IMR-90 (cell line): ENCODE measurements around the gene ZNF385C. TPM values are rescaled to one million over a fixed set of nuclear protein-coding genes. Genes with fewer than 3 reads are reported as not detected.

Source experiments
- ATAC-seq: fragments of 200-7000 bp; cut with Tn5 transposase; 2 replicates; pipeline ENCODE4 v1.9.1; 2020; ENCODE audit warnings: low read depth, mild to moderate bottlenecking, moderate library complexity
- BruUV-seq: library from RNA; stranded (reverse); fragments of 400-500 nt; replicated peaks from 2 replicates; lab custom pipeline; 2021; lab: Mats Ljungman, UMichigan
- CTCF ChIA-PET: fragments of 300-600 bp; formaldehyde crosslinking; extraction: SDS; loops from one replicate; lab custom pipeline; 2021; ENCODE audit warnings: antibody characterized with exemption; lab: Yijun Ruan, JAX
- POLR2A ChIA-PET: fragments of 300-600 bp; sonication (Branson Sonifier 250); formaldehyde crosslinking; loops from one replicate; lab custom pipeline; 2022; ENCODE audit warnings: antibody characterized with exemption; ENCODE audit not compliant: unreplicated experiment; lab: Charles Lee
- DNase-seq: peaks from one replicate; pipeline ENCODE4 v3.0.0; 2013
- H2AFZ ChIP-seq: replicated peaks from 2 replicates; pipeline ENCODE3; 2013; ENCODE audit warnings: low read length, mild to moderate bottlenecking; ENCODE audit not compliant: poor library complexity
- H2AK5ac ChIP-seq: 2 replicates; pipeline ENCODE4 v1.6.1; 2013; ENCODE audit warnings: low read depth, low read length, inconsistent platforms
- H2AK9ac ChIP-seq: replicated peaks from 2 replicates; pipeline ENCODE3; 2013; ENCODE audit warnings: mild to moderate bottlenecking, low read depth, low read length, moderate library complexity; ENCODE audit not compliant: poor library complexity
- H2BK120ac ChIP-seq: 2 replicates; pipeline ENCODE4 v1.6.1; 2013; ENCODE audit warnings: low read depth, low read length, inconsistent platforms
- H2BK15ac ChIP-seq: 3 replicates; pipeline ENCODE4 v1.6.1; 2013; ENCODE audit warnings: low read depth, low read length, inconsistent platforms
- H2BK20ac ChIP-seq: 2 replicates; pipeline ENCODE4 v1.6.1; 2013; ENCODE audit warnings: low read depth, mild to moderate bottlenecking, inconsistent platforms, low read length, moderate library complexity
- H2BK5ac ChIP-seq: 2 replicates; pipeline ENCODE4 v1.6.1; 2013; ENCODE audit warnings: mild to moderate bottlenecking, low read depth, low read length, inconsistent platforms; ENCODE audit not compliant: poor library complexity, severe bottlenecking
- H3K14ac ChIP-seq: replicated peaks from 2 replicates; pipeline ENCODE4 v1.6.1; 2013; ENCODE audit warnings: low read depth, low read length, inconsistent platforms
- H3K18ac ChIP-seq: 2 replicates; pipeline ENCODE4 v1.6.1; 2013; ENCODE audit warnings: low read depth, low read length, control low read depth
- H3K23ac ChIP-seq: 2 replicates; pipeline ENCODE4 v1.6.1; 2013; ENCODE audit warnings: low read depth, low read length, inconsistent platforms
- H3K27ac ChIP-seq: 2 replicates; pipeline ENCODE4 v1.5.1; 2013; ENCODE audit warnings: mild to moderate bottlenecking, control low read depth, low read length; ENCODE audit not compliant: insufficient read depth
- H3K27me3 ChIP-seq: 2 replicates; pipeline ENCODE4 v1.6.1; 2013; ENCODE audit warnings: low read length; ENCODE audit not compliant: control insufficient read depth, insufficient read depth
- H3K36me3 ChIP-seq: 2 replicates; pipeline ENCODE4 v1.6.1; 2013; ENCODE audit warnings: low read length, mixed read lengths; ENCODE audit not compliant: control insufficient read depth, insufficient read depth
- H3K4ac ChIP-seq: 2 replicates; pipeline ENCODE4 v1.6.1; 2013; ENCODE audit warnings: low read depth, low read length, inconsistent platforms
- H3K4me1 ChIP-seq: 2 replicates; pipeline ENCODE4 v1.6.1; 2013; ENCODE audit warnings: low read length, mixed read lengths; ENCODE audit not compliant: control insufficient read depth, insufficient read depth
- H3K4me2 ChIP-seq: 2 replicates; pipeline ENCODE4 v1.6.1; 2013; ENCODE audit warnings: low read depth, mild to moderate bottlenecking, control low read depth, low read length, moderate library complexity
- H3K4me3 ChIP-seq: 2 replicates; pipeline ENCODE4 v1.5.1; 2013; ENCODE audit warnings: low read depth, mild to moderate bottlenecking, control low read depth, low read length, moderate library complexity; ENCODE audit not compliant: insufficient read depth
- H3K56ac ChIP-seq: 2 replicates; pipeline ENCODE4 v1.6.1; 2013; ENCODE audit warnings: low read length, inconsistent platforms; ENCODE audit not compliant: insufficient read depth; ENCODE audit errors: extremely low read depth
- H3K79me1 ChIP-seq, 2 experiments: 2 replicates each; pipeline ENCODE4 v1.6.1; 2013; ENCODE audit warnings: low read length in 2 of 2, inconsistent platforms in 1 of 2, low read depth in 1 of 2
- H3K9ac ChIP-seq: 2 replicates; pipeline ENCODE4 v1.6.1; 2013; ENCODE audit warnings: low read depth, low read length, control low read depth
- H3K9me1 ChIP-seq: 2 replicates; pipeline ENCODE4 v1.6.1; 2013; ENCODE audit warnings: low read length, inconsistent platforms; ENCODE audit not compliant: insufficient read depth
- H3K9me3 ChIP-seq: 2 replicates; pipeline ENCODE4 v1.6.1; 2013; ENCODE audit warnings: low read length; ENCODE audit not compliant: control insufficient read depth, insufficient read depth
- H4K20me1 ChIP-seq: 2 replicates; pipeline ENCODE4 v1.6.1; 2013; ENCODE audit warnings: low read length, inconsistent platforms; ENCODE audit not compliant: insufficient read depth
- H4K5ac ChIP-seq: 2 replicates; pipeline ENCODE4 v1.6.1; 2013; ENCODE audit warnings: mild to moderate bottlenecking, low read depth, low read length, control low read depth
- H4K8ac ChIP-seq, 2 experiments: 2 replicates each; pipeline ENCODE4 v1.6.1; 2013; ENCODE audit warnings: low read depth in 2 of 2, low read length in 2 of 2, control low read depth in 1 of 2, inconsistent platforms in 1 of 2
- H4K91ac ChIP-seq: 2 replicates; pipeline ENCODE4 v1.6.1; 2013; ENCODE audit warnings: low read depth, low read length, inconsistent platforms; ENCODE audit not compliant: insufficient read depth
- CHD1 ChIP-seq: IDR thresholded peaks from 2 replicates; pipeline ENCODE4 v1.6.1; 2012; ENCODE audit warnings: low read depth, low read length, improper control_type of control experiment
- CTCF ChIP-seq: conservative IDR thresholded peaks from 2 replicates; pipeline ENCODE4 v1.5.1; 2012; ENCODE audit warnings: mild to moderate bottlenecking, low read depth, low read length, improper control_type of control experiment
- MXI1 ChIP-seq: IDR thresholded peaks from 2 replicates; pipeline ENCODE4 v1.6.1; 2012; ENCODE audit warnings: low read depth, mild to moderate bottlenecking, low read length, moderate library complexity, borderline replicate concordance
- SMC3 ChIP-seq: fragments of 150-350 bp; IDR thresholded peaks from 2 replicates; pipeline ENCODE4 v1.6.1; 2016; ENCODE audit warnings: low read depth, mild to moderate bottlenecking, antibody characterized with exemption, low read length, moderate library complexity
- WGBS, 2 experiments: methylation state at CpG; one replicate each; pipeline versions ENCODE4 v1.1.5 to v1.1.7; 2013; ENCODE audit warnings: missing lambda C conversion rate in 2 of 2; ENCODE audit not compliant: insufficient read length in 1 of 2; ENCODE audit errors: extremely low coverage in 2 of 2; 5-methylcytosine and 5-hydroxymethylcytosine counted together
- dilution Hi-C: fragments of 300-500 bp; cut with HindIII; formaldehyde crosslinking; loops from one replicate; pipeline ENCODE4 v1.14.3; 2018; ENCODE audit warnings: low sequenced_read_pairs; ENCODE audit not compliant: unreplicated experiment
- in situ Hi-C: fragments of 300-500 bp; cut with MboI; formaldehyde crosslinking; loops from 3 replicates; pipeline ENCODE4 v1.14.3; 2019; ENCODE audit warnings: low sequenced_read_pairs, inconsistent platforms, mixed read lengths
- intact Hi-C: fragments of 100-400 bp; cut with micrococcal nuclease; formaldehyde crosslinking; loops from 2 replicates; pipeline ENCODE4 v1.10.0; 2022
- polyA plus RNA-seq, 3 experiments: library from polyadenylated mRNA; depleted of rRNA; stranded (reverse); fragments of >200 nt; gene quantifications; 2 replicates each; pipeline ENCODE4 v1.2.3, GENCODE V29; 2012; ENCODE audit warnings: low replicate concordance in 1 of 3
- total RNA-seq: library from RNA; depleted of rRNA; stranded (reverse); fragments of >200 nt; gene quantifications from 2 replicates; pipeline ENCODE4 v1.2.3, GENCODE V29; 2012
- TF ChIP-seq, protein P1 (sequence below): fragments of 150-350 bp; IDR thresholded peaks from 2 replicates; pipeline ENCODE4 v1.6.1; 2017; ENCODE audit warnings: mild to moderate bottlenecking, antibody characterized with exemption, low read length, low read depth

ZNF385C gene
- total and polyA plus RNA-seq, 2 of the 4 experiments (the other 2 are of a cell fraction), result not detected

DNA sequence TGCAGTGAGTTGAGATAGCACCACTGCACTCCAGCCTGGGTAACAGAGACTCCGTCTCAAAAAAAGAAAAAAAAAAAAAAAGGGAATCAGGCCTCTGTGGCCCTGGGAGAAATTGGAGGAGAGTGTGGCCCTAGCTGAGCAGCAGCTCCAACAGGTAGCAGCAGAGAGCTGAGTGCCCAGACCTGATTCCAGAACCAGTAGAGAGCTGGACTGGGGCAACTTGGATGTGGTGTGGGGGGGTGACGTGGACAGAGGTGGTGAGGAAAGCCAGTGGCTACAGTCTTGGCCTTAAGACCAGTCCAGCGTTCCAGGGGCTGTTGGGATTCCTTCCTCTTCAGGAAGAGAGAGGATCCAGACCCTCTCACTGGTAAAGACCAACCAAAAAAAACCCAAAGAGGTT is 26.0 kb upstream of the ZNF385C start:
- ChIA-PET CTCF (no interaction called here), POLR2A (no interaction called here)
- no peaks in the 10 kb centered on the region for H3K9me3 ChIP-seq
- H3K27ac ChIP-seq, result no peak overlapping the region
- no peak overlapping the region for H2BK5ac ChIP-seq
- no peak overlapping the region for H3K14ac ChIP-seq
- H3K18ac ChIP-seq, result no peak overlapping the region
- H3K79me1 ChIP-seq, result peaks cover 16 to 21% of the 10 kb centered on the region in 2 experiments; a peak in 3 of 4 replicates
- BruUV-seq, result no TSS peak
- no peak overlapping the region for H2BK15ac ChIP-seq
- H3K23ac ChIP-seq, result no peak overlapping the region
- dilution Hi-C loops, result no loop called here
- no peak overlapping the region for H2AFZ ChIP-seq
- no peak overlapping the region for H2BK120ac ChIP-seq
- peaks cover 46% of the 10 kb centered on the region for H3K36me3 ChIP-seq
- no peak overlapping the region for H4K5ac ChIP-seq
- no peaks in the 10 kb centered on the region for H3K27me3 ChIP-seq
- no peak overlapping the region for H3K9ac ChIP-seq
- H4K8ac ChIP-seq, result no peak overlapping the region
- H3K4ac ChIP-seq, result no peak overlapping the region
- intact Hi-C loops, result no loop called here
- no peak overlapping the region for H3K4me3 ChIP-seq
- TF ChIP-seq MXI1 (no peak), CTCF (0 out of 2 replicates have a peak, but pooled peaks have one; percentile 5), SMC3 (no peak), CHD1 (no peak)
- TF ChIP-seq, protein P1, sequence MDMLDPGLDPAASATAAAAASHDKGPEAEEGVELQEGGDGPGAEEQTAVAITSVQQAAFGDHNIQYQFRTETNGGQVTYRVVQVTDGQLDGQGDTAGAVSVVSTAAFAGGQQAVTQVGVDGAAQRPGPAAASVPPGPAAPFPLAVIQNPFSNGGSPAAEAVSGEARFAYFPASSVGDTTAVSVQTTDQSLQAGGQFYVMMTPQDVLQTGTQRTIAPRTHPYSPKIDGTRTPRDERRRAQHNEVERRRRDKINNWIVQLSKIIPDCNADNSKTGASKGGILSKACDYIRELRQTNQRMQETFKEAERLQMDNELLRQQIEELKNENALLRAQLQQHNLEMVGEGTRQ, result no peak
- 83% methylated on average over 1 of the region's 3 CpGs; no CpG with 5 or more reads in 1 of the 2 experiments for WGBS, 2 experiments
- H3K56ac ChIP-seq, result no peak overlapping the region
- DNase-seq (no peak), ATAC-seq (no peak)
- no peak overlapping the region for H4K91ac ChIP-seq
- H2AK9ac ChIP-seq, result no peak overlapping the region
- H2AK5ac ChIP-seq, result no peak overlapping the region
- H4K20me1 ChIP-seq, result no peaks in the 10 kb centered on the region
- H3K9me1 ChIP-seq, result peaks cover 4% of the 10 kb centered on the region; the same call in 1 of the 2 replicates
- H2BK20ac ChIP-seq, result no peak overlapping the region
- in situ Hi-C loops, result no loop called here
- no peak overlapping the region for H3K4me2 ChIP-seq
- peaks cover 7% of the 10 kb centered on the region for H3K4me1 ChIP-seq
